Right lobe of liver (tissue), 4 donors: ENCODE results near the gene SPDYE1.
"Not testable (repeated sequence)": the region's sequence is repeated elsewhere in the genome, so short reads cannot be mapped to it uniquely, and the experiment has no call there.

Experiments used
- CTCF ChIP-seq, 4 donors: fragments of 200-600 bp in 3 of 4; fragments of 450-650 bp in 1 of 4; IDR thresholded peaks; one replicate each; pipeline versions ENCODE4 v1.5.1 to v1.8.0; 2016 to 2022; ENCODE audit warnings: antibody characterized with exemption in 4 of 4, mild to moderate bottlenecking in 2 of 4
- POLR2A ChIP-seq: fragments of 450-650 bp; IDR thresholded peaks from one replicate; pipeline ENCODE4 v1.6.1; 2017; ENCODE audit warnings: antibody characterized with exemption, mild to moderate bottlenecking
- donor health status: DM: no; HTN: no; CAD: no.
- donor health status: DM: no; HTN: no; CAD: no.
- donor health status: DM: no; HTN: yes; CAD: no.

DNA sequence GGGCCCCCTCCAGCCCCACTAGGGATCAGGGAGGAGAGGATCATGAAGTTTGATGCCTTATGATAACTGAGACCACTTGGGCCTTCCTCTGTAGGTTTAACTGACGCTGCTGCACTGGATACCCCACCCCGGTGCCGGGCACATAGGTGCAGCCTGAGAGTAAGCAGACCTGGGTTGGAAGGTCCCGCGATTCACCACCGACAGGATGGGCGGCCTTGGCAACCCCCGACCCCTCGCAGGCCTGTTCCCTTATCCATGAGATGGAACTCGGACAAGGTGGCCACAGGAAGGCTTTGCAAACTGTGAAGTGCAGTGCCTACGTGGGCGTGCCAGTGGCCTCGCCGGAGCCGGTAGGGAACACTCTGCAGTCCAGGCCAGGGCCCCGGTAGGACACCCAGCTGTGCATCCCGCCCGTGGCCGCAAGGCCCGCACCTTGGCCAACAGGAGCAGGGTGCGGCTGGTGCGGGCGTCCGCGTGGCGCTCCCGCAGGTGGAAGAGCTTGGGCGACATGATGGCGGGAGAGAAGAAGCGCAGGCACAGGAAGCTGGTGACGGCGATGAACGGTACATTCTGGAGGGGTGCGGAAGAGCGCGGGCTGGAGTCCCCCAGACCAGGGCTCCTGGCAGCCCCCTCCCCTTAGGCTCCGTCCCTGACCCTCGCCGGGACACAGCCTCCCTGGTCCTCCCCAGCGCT is 42.2 kb downstream of the SPDYE1 start:
- not testable (repeated sequence) for TF ChIP-seq CTCF (IDR thresholded peaks at IDR 0.05); POLR2A
